PC-9 (cell line): ENCODE data around the gene TDRD7.

Source experiments
- EZH2 ChIP-seq: fragments of 200-600 bp; sonication (generic); IDR thresholded peaks from 2 replicates; pipeline ENCODE4 v1.8.0; 2017; ENCODE audit warnings: antibody characterized with exemption, low read depth
- TF ChIP-seq, protein P1 (sequence below): fragments of 200-600 bp; sonication (generic); conservative IDR thresholded peaks from 2 replicates; pipeline ENCODE4 v1.6.1; 2017; ENCODE audit warnings: mixed run types, antibody characterized with exemption, mild to moderate bottlenecking, moderate library complexity

DNA sequence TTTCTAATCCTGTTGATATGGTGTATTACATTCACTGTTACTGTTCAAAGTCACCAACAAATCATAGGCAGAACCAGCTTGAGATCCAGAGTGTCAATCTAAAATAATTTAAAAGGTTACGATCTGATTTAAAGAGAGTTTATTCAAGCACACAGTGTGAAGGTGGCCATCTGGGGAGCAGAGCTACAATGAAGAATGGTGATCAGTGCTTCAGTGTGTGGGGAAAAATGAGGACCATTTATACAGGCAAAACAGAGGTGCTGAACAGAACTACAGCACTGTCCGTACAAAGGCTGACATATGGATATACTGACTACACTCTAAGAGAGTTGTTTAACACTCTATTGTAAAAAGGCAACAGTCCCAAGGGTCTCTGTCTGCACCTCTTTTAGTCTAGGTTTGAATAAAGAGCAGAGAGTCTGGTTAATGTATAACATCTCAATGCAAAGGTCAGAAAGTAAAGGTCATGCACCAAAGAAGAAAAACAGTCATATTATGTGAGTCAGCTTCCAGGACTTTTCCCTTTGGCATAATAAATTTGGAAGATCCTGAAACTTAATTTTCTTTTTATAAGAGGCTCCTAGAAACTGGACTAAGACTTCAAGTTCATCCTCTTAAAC lies 29.7 kb upstream of the TDRD7 start:
- TF ChIP-seq, protein P1, sequence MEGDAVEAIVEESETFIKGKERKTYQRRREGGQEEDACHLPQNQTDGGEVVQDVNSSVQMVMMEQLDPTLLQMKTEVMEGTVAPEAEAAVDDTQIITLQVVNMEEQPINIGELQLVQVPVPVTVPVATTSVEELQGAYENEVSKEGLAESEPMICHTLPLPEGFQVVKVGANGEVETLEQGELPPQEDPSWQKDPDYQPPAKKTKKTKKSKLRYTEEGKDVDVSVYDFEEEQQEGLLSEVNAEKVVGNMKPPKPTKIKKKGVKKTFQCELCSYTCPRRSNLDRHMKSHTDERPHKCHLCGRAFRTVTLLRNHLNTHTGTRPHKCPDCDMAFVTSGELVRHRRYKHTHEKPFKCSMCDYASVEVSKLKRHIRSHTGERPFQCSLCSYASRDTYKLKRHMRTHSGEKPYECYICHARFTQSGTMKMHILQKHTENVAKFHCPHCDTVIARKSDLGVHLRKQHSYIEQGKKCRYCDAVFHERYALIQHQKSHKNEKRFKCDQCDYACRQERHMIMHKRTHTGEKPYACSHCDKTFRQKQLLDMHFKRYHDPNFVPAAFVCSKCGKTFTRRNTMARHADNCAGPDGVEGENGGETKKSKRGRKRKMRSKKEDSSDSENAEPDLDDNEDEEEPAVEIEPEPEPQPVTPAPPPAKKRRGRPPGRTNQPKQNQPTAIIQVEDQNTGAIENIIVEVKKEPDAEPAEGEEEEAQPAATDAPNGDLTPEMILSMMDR = no peak
- TF ChIP-seq EZH2 = no peak
